MCF 10A (cell line): Measurements from ENCODE around the gene MAPT. TPM values are rescaled to one million over a fixed set of nuclear protein-coding genes. Genes with fewer than 3 reads are reported as not detected.

Source experiments
- BruUV-seq: library from RNA; stranded (reverse); fragments of 400-500 nt; replicated peaks from 2 replicates; lab custom pipeline; 2021; lab: Mats Ljungman, UMichigan
- CTCF ChIA-PET: fragments of 300-600 bp; sonication (Branson Sonifier 250); formaldehyde crosslinking; extraction: SDS; loops from one replicate; lab custom pipeline; 2021; ENCODE audit warnings: antibody characterized with exemption, inconsistent platforms; lab: Yijun Ruan, JAX
- POLR2A ChIA-PET: fragments of 300-600, 350-650 bp; sonication (Branson Sonifier 250); formaldehyde crosslinking; extraction: SDS; loops from one replicate; lab custom pipeline; 2020; ENCODE audit warnings: antibody characterized with exemption, inconsistent platforms; lab: Yijun Ruan, JAX
- DNase-seq: peaks from one replicate; pipeline ENCODE4 v3.0.0-alpha.2; 2018; ENCODE audit not compliant: unreplicated experiment
- H3K27ac Mint-ChIP-seq: one replicate; pipeline ENCODE4 v1.8.0; 2022; ENCODE audit warnings: mild to moderate bottlenecking, low read depth, mixed read lengths; ENCODE audit not compliant: unreplicated experiment
- H3K27me3 Mint-ChIP-seq: one replicate; pipeline ENCODE4 v1.8.0; 2022; ENCODE audit warnings: mixed read lengths; ENCODE audit not compliant: insufficient read depth, unreplicated experiment
- H3K36me3 Mint-ChIP-seq: one replicate; pipeline ENCODE4 v1.8.0; 2022; ENCODE audit warnings: mild to moderate bottlenecking, moderate library complexity, mixed read lengths; ENCODE audit not compliant: insufficient read depth, unreplicated experiment
- H3K4me1 Mint-ChIP-seq: one replicate; pipeline ENCODE4 v1.8.0; 2022; ENCODE audit warnings: mixed read lengths; ENCODE audit not compliant: insufficient read depth, unreplicated experiment
- H3K4me3 Mint-ChIP-seq: one replicate; pipeline ENCODE4 v1.8.0; 2022; ENCODE audit warnings: mild to moderate bottlenecking, moderate library complexity, mixed read lengths; ENCODE audit not compliant: unreplicated experiment
- H3K9me3 Mint-ChIP-seq: one replicate; pipeline ENCODE4 v1.8.0; 2022; ENCODE audit warnings: mixed read lengths; ENCODE audit not compliant: unreplicated experiment
- CTCF ChIP-seq: fragments of 200-600 bp; IDR thresholded peaks from one replicate; pipeline ENCODE4 v1.8.0; 2022; ENCODE audit warnings: antibody characterized with exemption, mild to moderate bottlenecking; ENCODE audit not compliant: unreplicated experiment
- intact Hi-C: fragments of 100-400 bp; cut with micrococcal nuclease; formaldehyde crosslinking; loops from 2 replicates; pipeline ENCODE4 v1.14.1; 2022
- total RNA-seq: library from RNA; stranded (reverse); gene quantifications from 2 replicates; pipeline ENCODE4 v1.2.3, GENCODE V29; 2022

The MAPT gene
- total RNA-seq, 1 experiment from 2014 or later = 0.42 TPM

GRCh38 chr17:45946841-45947256 is 52.5 kb downstream of the MAPT start:
- Mint-ChIP-seq H3K9me3 (no peaks in the 10 kb centered on the region), H3K36me3 (no peaks in the 10 kb centered on the region), H3K4me1 (no peaks in the 10 kb centered on the region), H3K27ac (no peak overlapping the region), H3K27me3 (peaks cover 63% of the 10 kb centered on the region), H3K4me3 (no peak overlapping the region)
- DNase-seq = no peak
- BruUV-seq = no TSS peak
- CTCF ChIA-PET = interaction anchor here (0.6 to 0.8 kb wide), 2 partner anchors 12 to 104 kb away, joined by 3 to 4 read pairs; no protein-coding TSS in a partner anchor
- intact Hi-C loops = no loop called here
- POLR2A ChIA-PET = no interaction called here
- no peak for TF ChIP-seq CTCF

DNA sequence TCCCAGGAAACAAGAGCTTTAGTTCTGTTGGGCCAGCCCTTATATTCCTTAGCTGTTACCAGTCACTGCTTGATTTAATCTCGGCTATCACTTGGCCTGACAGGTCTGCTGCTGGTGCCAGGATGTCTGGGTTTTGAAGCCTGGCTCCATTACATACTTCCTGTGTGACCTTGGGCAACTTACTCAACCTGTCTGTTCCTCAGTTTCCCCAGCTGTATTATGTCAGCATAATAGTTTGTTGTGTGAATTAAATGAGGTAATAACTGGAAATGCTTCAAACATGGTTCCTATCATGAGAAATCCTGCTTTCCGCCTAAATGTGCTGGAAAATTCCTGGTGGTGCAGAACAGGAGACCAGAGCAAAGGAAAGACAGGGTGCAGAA is 54.1 kb downstream of the MAPT start:
- Mint-ChIP-seq H3K4me3 (no peak overlapping the region), H3K27me3 (peaks cover 53% of the 10 kb centered on the region), H3K36me3 (no peaks in the 10 kb centered on the region), H3K4me1 (no peaks in the 10 kb centered on the region), H3K9me3 (no peaks in the 10 kb centered on the region), H3K27ac (no peak overlapping the region)
- TF ChIP-seq CTCF = no peak
- CTCF ChIA-PET = interaction anchor here (0.5 to 2.7 kb wide), 15 partner anchors 10 to 309 kb away, joined by 3 to 26 read pairs (median 4); no protein-coding TSS in a partner anchor
- DNase-seq = no peak
- BruUV-seq = no TSS peak
- intact Hi-C loops = no loop called here
- POLR2A ChIA-PET = interaction anchor here (1.2 kb wide), 2 partner anchors 12 to 40 kb away, joined by 3 read pairs; no protein-coding TSS in a partner anchor

DNA sequence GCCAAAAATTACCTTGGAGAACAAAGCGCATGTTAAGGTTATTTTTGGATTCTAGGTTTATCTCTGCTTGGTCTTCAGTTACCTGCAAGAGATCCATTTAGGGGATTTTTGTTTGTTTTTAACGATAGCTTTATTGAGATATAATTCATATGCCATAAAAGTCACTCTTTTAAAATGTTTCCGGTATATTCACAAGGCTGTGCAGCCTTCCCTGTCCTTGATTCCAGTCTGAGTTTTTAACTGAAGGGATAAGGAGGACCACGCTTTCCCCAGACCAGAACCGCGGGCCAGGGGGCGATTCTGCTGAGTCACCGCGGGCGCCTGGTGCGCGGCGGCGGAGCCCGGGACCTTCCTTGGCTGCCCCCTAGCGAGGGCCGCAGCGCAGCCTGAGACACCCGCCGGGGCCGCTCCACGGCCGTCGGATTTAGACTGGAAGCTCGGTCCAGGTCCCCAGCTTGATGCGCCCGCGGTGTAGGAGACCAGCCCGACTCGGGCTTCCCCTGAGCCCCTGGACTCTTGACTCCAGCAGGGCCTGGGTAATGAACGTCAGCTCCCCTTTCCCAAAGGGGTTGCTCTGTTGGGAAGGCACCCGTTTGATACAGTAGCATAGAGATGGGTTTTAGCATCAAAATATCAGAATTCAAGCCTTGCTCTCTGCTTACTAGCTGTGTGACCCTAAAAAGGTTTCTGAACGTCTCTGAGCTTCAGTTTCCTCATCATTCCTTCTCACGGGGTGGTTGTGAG is 54.7 kb downstream of the MAPT start:
- BruUV-seq = no TSS peak
- no peak overlapping the region for H3K27ac Mint-ChIP-seq
- ChIA-PET CTCF (interaction anchor here (0.6 to 2.7 kb wide), 19 partner anchors 10 to 309 kb away, joined by 3 to 26 read pairs (median 4); no protein-coding TSS in a partner anchor), POLR2A (interaction anchor here (0.5 to 1.2 kb wide), 2 partner anchors 12 to 1240 kb away, joined by 3 read pairs; partner anchors contain the start of gene CDC27)
- intact Hi-C loops = no loop called here
- TF ChIP-seq CTCF = peak; percentile 75
- H3K9me3 Mint-ChIP-seq = no peaks in the 10 kb centered on the region
- peaks cover 47% of the 10 kb centered on the region for H3K27me3 Mint-ChIP-seq
- H3K4me1 Mint-ChIP-seq = no peaks in the 10 kb centered on the region
- DNase-seq = peak; percentile 66
- no peaks in the 10 kb centered on the region for H3K36me3 Mint-ChIP-seq
- peak overlapping the region; percentile 38 for H3K4me3 Mint-ChIP-seq

DNA sequence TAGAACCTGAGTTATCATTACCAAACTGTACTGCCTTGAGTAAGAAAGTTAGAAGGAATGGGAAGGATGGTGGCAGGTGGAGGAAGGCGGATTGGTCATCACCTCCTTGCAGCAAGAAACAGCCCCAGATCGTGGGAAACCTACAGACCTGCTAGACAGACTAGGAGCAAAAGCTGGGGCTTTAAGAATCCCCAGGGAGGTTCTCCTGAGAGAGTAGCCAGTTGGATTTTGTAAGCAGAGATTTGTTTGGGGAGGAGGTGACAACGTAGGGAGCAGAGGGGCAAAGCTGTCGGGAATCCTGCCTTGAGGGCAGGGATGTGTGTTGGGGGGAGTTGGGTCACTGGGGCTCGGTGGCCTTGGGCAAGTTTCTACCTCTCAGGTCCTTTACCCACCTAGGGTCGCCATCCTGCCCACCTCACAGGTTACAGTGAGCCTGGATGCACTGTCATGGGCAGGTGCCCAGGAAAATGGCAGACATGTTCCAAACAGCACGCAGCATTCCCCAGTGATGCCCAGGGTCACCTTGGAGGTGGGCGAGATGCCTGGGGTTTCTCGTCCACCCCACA is 55.5 kb downstream of the MAPT start:
- Mint-ChIP-seq H3K27me3 (peaks cover 39% of the 10 kb centered on the region), H3K4me1 (no peaks in the 10 kb centered on the region), H3K4me3 (no peak overlapping the region), H3K27ac (no peak overlapping the region), H3K36me3 (no peaks in the 10 kb centered on the region), H3K9me3 (no peaks in the 10 kb centered on the region)
- intact Hi-C loops = no loop called here
- ChIA-PET CTCF (interaction anchor here (0.6 to 2.7 kb wide), 13 partner anchors 11 to 310 kb away, joined by 3 to 26 read pairs (median 6); no protein-coding TSS in a partner anchor), POLR2A (interaction anchor here (1.2 kb wide), 1 partner anchor 11 kb away, joined by 3 read pairs; no protein-coding TSS in a partner anchor)
- no TSS peak for BruUV-seq
- no peak for DNase-seq
- no peak for TF ChIP-seq CTCF
